Mesenteric fat pad (tissue), 1 donor: ENCODE measurements around the gene SMPD2. TPM values are rescaled to one million over a fixed set of nuclear protein-coding genes. Genes with fewer than 3 reads are reported as not detected.

Experiments
- DNase-seq: peaks from one replicate; pipeline ENCODE4 v3.0.0-alpha.2; 2020; ENCODE audit warnings: low spot score
- total RNA-seq: library from RNA; stranded (reverse); fragmentation: NEBNext Ultra II Directional; extraction: Animal tissue kit (Norgen Biotek cat#: 25700); gene quantifications from one replicate; pipeline ENCODE4 v1.2.1, GENCODE V29; 2021
- donor health status: DM: yes; HTN: yes; CAD: no.

The SMPD2 gene
- total RNA-seq, 1 donor from 2014 or later = 9.4 TPM

DNA sequence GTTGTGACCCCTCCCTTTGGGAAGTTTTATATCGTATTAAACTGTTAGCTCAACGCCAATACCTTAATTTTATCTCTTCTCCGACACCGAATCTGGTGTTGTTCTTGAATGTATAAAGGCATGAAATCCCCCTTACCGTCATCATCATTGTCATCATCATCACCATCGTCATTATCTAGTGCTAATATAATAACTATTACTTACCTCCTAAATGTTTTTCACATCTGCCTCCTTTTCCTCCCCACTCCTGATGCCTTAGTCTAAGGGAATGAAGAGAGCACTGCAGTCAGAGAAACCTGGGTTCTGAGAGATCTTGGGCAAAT, 43.2 kb downstream of the SMPD2 start:
- DNase-seq = no peak

DNA sequence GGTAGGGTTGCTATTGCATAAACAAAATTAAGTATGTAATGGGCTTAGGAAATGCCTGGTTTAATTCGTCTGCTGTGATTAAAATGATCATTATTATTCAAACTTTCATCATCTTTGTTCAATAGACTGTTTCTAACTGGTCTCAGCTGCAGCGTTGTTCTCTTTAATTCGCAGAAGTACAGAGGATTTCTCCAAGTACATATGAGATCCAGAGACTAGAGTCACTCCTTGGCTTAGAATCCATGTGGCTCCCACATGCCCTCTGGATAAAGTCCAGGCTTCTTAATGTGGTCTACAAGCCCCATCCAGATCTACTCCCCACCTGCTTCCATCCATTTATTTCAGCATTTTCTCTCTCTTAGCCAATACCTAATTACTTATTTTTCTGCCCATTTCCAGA, 43.6 kb downstream of the SMPD2 start:
- no peak for DNase-seq

DNA sequence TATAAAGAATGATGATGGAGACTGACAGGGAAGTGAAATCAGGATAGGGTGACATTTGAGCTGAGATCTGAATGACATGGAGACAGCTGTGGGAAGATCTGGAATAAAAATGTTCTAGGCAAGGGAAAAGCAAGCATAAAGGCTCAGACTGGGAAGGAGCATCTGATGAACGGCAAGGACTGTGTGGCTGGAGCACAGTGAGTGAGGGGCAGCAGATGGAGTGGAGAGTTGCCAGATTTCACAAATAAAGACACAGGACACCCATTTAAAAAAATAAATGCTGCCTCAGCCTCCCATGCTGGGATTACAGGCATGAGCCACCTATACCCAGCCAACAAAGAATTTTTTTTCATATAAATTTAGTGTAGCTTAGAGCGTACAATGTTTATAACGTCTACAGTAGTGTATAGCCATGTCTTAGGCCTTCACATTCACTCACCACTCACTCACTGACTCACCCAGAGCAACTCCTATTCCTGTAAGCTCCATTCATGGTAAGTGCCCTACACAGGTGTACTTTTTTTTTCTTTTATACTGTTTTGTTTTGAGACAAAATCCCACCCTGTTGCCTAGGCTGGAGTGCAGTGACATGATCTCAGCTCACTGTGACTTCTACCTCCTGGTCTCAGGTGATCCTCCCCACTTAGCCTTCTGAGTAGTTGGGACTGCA, 44.9 kb downstream of the SMPD2 start:
- DNase-seq = no peak

DNA sequence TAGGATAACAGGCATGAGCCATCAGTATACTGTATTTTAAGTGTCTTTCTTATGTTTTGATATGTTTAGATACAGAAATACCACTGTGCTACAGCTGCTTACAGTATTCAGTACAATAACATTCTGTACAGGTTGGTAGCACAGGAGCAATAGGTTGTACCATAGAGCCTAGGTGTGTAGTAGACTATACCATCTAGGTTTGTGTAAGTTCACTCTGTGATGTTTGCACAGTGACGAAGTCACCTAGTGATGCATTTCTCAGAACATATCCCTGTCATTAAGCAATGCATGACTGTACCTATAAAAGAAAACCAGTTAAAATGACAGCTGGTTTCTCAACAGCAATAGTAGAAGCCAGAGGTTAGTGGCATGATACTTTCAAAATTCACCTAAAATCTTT, 45.5 kb downstream of the SMPD2 start:
- DNase-seq = no peak

DNA sequence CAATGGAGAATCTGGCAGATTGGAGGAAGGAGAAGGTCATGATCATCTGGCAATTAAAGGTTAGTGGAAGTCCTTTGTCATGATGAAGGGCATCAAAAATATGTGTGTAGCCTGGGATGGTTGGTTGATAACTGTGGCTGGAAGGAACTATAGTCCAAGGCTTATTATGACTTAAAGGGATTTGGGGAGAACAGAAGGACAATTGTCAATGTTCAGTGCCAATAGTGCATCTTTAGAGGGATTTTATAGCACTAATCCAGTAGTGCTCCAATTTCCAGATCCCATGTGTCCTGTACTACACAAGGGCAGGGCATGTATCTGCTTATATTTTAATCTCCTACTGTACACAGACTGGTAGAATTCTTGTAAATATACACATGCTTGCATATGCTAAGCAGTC, 47.5 kb downstream of the SMPD2 start:
- DNase-seq = no peak

DNA sequence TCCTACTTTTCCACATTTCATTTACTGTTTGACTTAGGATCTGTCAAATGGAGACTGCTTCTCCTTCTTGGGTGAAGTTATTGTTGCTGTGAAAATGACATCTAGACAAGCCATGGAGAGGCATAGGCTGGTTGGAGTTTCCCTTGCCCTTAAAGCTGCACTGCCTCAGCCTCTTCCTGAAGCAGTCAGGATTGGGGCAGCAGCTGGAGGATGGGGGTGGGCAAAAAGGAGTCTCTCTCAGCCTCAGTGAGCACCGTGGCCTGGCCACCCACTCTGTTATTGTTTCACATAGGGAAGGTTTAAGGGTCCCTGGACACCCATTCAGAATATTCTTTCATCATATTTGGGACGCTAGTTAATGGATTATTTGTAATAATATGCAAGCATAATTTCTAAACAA, 50.2 kb downstream of the SMPD2 start:
- no peak for DNase-seq

DNA sequence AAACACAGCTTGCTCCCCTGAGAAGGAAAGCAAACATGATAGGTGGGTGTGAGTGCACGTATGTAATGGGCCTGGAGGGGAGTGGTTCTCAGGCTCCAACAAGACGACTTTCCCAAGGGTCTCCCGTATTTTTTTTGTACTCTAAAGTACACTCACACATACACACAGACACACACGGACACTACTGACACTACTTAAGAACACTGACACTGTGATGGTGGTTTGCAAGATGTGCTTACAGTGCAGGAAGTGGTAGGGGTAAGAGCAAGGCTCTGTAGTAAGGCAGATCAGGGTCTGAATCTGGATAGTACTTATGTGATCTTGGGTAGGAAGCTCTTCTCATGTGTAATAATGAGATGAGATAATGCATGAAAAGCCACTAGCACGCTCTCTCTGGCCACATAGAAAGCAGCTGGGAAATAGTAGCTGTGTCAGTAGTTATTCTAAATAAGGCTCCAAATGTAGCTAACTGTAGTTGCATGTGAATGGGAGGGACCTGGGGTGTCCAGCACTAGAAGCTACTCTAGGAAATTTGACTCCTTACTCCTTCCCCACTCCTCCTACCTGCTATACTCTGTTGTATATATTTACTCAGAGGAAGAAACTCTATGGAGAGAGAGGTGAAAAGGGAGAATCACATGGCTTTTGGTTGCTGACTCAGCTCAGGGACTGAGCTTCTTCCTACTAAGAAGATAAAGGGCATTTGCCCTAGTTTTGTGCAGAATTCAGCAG, 50.8 kb downstream of the SMPD2 start:
- no peak for DNase-seq

Other genes starting within 250 kb of the SMPD2 start
- gene CD164, start 58.3 kb upstream of the SMPD2 start, total RNA-seq = 323 TPM
- gene PPIL6, start 96 bp upstream of the SMPD2 start, total RNA-seq = 2.3 TPM
- 24.6 TPM for gene MICAL1, start 15.0 kb downstream of the SMPD2 start, total RNA-seq
- gene ZBTB24, start 42.5 kb downstream of the SMPD2 start, total RNA-seq = 6.3 TPM